ENCODE results near the gene ZNF738.

Gene ZNF738

DNA sequence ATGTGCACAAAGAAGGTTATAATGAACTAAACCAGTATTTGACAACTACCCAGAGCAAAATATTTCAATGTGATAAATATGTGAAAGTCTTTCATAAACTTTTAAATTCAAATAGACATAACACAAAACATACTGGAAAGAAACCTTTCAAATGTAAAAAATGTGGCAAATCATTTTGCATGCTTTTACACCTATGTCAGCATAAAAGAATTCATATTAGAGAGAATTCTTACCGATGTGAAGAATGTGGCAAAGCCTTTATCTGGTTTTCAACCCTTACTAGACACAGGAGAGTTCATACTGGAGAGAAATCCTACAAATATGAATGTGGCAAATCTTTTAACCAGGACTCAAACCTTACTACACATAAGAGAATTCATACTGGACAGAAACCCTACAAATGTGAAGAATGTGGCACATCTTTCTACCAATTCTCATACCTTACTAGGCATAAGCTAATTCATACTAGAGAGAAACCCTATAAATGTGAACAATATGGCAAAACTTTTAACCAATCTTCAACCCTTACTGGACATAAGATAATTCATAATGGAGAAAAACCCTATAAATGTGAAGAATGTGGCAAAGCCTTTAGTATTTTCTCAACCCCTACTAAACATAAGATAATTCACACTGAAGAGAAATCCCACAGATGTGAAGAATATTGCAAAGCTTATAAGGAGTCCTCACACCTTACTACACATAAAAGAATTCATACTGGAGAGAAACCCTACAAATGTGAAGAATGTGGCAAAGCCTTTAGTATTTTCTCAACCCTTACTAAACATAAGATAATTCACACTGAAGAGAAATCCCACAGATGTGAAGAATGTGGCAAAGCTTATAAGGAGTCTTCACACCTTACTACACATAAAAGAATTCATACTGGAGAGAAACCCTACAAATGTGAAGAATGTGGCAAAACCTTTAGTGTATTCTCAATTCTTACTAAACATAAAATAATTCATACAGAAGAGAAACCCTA, 64.5 kb downstream of the ZNF738 start:
- DNase-seq = no peak
